ENCODE results near the gene RHOF.

The RHOF gene

GRCh38 chr12:121804417-121805111, 11.1 kb upstream of the RHOF start:
- peak; percentile 58 for DNase-seq

GRCh38 chr12:121803861-121804416, 10.5 kb upstream of the RHOF start, which contains the start of gene SETD1B:
Gene SETD1B (plus strand): TSS chr12:121804009. CDS start chr12:121804738, 729 bp downstream.
- peak; percentile 62 for DNase-seq

- peak; percentile 90 for DNase-seq
These were observed 9.6 kb upstream of the RHOF start for GRCh38 chr12:121802843-121803698.

- no peak for DNase-seq
These were observed 9.0 kb upstream of the RHOF start for GRCh38 chr12:121802485-121802842.

GRCh38 chr12:121801595-121802484, 8.4 kb upstream of the RHOF start:
- no peak for DNase-seq

- peak; percentile 76 for DNase-seq
These were observed 7.5 kb upstream of the RHOF start for GRCh38 chr12:121800694-121801594.

GRCh38 chr12:121799842-121800693, 6.6 kb upstream of the RHOF start:
- DNase-seq = peak; percentile 83

- peak; percentile 67 for DNase-seq
These were observed 5.8 kb upstream of the RHOF start for GRCh38 chr12:121799156-121799841.

- DNase-seq = no peak
These were observed 5.3 kb upstream of the RHOF start for GRCh38 chr12:121798787-121799155.

GRCh38 chr12:121797937-121798786, 4.7 kb upstream of the RHOF start:
- DNase-seq = no peak

GRCh38 chr12:121796855-121797751, 3.6 kb upstream of the RHOF start:
- no peak for DNase-seq

GRCh38 chr12:121795034-121795968, 1.8 kb upstream of the RHOF start:
- peak; percentile 87 for DNase-seq

GRCh38 chr12:121794534-121795033, 1.1 kb upstream of the RHOF start:
- DNase-seq = no peak

GRCh38 chr12:121793838-121794533, 498 bp upstream of the RHOF start:
- peak; percentile 95 for DNase-seq

- peak; percentile 62 for DNase-seq
These were observed 665 bp downstream of the RHOF start for GRCh38 chr12:121792607-121793439.
